ENCODE results near the gene PLPP1.
A peak's percentile ranks its signal among the peaks of the same experiment; 100 is the strongest.

The PLPP1 gene

DNA sequence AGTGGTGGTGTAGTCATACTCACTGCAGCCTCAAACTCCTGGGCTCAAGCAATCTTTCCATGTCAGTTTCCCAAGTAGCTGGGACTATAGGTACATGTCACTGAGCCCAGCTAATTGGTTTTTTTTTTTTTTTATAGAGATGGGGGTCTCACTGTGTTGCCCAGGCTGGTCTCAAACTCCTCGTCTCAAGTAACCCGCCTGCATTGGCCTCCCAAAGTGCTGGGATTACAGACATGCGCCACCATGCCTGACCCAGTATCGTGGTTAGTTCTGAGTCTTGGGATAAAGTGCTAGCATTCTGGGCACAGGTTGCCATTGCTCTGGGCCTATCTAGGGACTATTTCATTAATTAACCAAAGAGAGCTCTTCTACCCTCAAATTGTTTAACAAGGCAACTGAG is 108.3 kb downstream of the PLPP1 start:
- intact Hi-C loops (cut with DNase I): no loop called here
- no peak for DNase-seq

DNA sequence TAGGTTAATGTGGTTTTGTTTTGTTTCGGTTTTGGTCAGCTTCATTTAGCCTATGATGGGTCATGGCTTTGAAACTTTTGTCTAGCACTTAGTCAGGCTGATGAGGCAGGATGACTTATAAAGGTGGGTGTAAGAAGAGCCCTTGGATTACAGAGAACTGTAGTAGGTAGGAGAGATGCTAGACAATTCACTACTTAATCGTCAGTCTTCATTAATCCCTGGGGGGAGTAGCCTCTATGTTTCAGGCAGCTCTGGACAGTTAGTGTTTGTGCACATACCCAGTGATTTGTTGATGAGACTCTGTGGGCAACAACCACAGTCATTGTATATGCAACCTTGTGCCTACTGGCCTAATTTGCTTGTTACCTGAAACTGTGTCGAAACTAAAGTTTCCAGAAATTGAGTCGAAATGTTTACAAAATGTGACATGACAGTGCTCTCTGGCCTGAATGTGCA is 113.7 kb downstream of the PLPP1 start:
- intact Hi-C loops (cut with DNase I): no loop called here
- DNase-seq: no peak

DNA sequence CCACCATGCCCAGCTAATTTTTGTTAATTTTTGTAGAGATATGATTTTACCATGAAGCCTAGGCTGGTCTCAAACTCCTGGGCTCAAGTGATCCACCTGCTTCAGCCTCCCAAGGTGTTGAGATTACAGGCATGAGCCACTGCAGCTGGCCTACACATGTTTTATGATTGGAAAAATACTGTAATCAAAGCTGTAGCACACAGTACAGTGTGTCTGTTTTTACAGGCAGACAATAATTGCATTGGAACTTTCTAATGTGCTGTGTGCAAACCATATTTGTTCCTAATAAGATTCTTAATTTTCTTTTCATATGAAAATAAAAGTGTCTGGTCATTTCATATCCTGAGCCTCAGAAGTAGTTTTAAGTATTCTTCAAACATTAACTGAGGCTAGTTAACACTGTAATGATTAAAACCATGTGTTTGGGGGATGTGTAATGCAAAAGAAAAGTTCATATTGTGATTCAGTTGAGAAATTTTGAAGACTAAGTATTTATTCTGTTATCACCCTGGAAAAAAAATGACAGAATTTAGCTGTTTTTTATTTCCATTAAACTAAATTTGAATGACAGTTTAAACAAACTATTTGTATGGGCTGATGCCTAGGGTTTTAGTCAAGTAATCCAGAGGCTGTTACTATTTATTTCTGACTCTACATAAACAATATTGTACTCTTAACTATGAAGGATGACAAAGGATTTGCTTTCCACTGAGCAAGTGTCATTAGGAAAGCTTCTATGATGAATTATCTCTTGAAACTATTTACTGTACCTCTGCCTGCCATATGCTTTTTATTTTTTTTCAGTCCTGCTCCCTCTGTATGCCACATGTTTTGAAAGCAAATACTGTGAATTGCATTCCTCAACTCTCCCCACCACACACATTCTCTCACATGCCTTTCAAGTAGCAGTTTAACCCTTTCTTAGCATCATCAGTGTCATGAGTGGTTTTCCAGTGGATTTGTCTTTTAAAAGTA is 115.5 kb downstream of the PLPP1 start:
- intact Hi-C loops (cut with DNase I): no loop called here
- DNase-seq: no peak

DNA sequence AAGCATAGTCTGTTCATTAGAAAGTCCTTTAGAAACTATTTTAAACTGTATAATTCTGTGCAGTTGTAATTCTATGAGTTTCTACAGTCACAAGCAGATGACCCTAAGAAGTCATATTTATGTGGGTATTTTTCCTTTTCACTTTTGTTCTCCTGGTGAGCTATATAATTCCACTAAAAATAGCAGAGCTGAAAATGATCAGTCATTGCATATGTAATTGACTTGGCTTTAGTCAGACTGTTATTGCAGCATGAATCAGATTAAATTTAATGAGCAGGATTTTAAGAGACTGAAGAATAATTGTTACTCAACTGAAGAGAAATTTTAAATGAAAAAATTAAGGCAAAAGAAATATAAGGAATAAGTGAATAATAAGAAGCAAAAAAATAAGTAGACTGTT is 118.5 kb downstream of the PLPP1 start:
- DNase-seq: no peak

DNA sequence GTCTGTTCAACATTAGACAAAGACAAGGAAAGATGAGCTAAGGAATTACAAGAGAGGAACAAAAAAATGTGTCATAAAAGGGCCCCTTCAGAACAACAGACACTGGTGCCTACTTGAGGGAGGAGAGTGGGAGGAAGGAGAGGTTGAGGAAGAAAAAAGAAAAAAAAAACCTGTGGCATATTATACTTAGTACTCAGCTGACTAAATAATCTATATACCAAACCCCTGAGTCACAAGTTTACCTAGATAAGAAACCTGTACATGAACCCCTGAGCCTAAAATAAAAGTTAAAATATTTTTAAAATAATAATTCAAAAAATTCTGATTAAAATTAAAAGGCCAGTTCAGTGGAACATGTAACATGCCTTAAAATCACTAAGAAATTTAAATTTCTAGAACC is 119.7 kb downstream of the PLPP1 start:
- intact Hi-C loops (cut with DNase I): no loop called here
- no peak for DNase-seq

More for the DNA sequence above, 118.5 kb downstream of the PLPP1 start:
- intact Hi-C loops (cut with DNase I): no loop called here

DNA sequence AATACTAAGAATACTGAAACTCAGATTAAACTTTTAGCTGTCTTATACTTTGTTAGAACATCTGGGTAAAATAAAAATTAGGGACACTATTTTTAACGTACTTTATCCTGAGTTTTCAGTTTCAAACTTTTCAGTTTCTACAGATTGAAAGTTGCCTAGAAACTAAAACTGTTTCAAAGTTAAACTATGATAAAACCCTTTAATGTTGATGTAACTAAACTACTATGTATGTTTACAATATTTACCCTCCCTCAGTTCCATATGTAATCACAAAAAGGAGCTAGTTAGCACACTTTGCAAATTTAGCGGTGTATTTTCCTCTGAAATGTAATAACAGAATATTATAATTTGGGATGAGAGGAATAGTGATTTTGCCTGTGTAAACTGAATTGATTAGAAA is 121.1 kb downstream of the PLPP1 start:
- DNase-seq: no peak
- intact Hi-C loops (cut with DNase I): no loop called here

DNA sequence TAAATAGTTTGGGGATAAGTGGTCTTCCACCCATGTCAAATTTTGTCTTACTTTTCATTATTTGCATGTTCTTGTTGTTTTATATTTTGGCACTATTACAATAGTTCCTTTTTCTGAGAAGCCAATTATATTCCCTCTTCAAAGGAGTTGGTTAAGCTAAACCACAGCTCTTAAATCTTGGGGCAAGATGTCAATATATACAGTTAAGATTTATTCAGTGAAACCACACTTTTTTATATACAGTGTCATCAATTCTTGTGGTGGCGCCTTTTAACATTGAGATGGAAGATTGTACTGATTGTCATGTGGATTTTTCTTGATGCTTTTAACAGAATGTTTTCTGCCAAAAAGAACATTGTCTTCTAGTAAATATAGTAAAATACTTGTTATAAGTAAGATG is 122.9 kb downstream of the PLPP1 start:
- no peak for DNase-seq
- intact Hi-C loops (cut with DNase I): no loop called here

DNA sequence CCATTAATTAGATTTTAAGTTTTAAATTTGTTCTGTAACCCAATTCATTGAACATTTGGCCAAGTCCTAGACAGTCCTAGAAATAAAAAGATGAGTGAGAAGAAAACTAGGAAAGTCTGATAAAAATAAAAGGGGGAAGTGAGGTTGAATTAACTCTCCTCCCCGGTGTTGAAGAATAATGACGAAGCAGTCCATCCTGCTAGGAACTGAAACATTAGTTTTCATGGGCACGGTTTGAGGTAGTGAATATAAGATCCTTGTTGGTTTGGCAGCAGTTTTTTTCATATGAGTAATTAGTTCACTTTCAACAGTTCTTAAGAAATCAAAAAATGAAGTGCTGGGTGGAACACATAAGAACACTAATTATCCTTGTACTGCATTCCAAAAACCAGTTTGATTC is 123.9 kb downstream of the PLPP1 start:
- DNase-seq: no peak
- intact Hi-C loops (cut with DNase I): no loop called here

DNA sequence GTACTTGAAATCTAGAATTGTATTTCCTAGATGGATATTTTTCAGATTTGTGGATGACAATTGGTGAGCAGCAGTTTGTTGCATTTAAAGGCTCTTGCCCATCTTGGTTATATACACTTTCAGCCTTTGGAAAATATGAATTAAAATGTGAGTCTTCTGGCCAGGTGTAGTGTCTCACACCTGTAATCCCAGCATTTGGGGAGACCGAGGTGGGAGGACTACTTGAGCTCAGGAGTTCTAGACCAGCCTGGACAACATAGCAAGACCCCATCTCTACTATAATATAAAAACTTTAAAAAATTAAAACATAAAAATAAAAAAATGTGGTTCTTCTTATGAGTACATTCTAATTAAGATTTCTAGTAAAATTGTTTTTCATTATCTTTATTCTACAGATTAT is 125.0 kb downstream of the PLPP1 start:
- intact Hi-C loops (cut with DNase I): loop anchor here (10.0 kb wide), 2 partner anchors 65 to 275 kb away; no protein-coding TSS in a partner anchor
- DNase-seq: no peak

DNA sequence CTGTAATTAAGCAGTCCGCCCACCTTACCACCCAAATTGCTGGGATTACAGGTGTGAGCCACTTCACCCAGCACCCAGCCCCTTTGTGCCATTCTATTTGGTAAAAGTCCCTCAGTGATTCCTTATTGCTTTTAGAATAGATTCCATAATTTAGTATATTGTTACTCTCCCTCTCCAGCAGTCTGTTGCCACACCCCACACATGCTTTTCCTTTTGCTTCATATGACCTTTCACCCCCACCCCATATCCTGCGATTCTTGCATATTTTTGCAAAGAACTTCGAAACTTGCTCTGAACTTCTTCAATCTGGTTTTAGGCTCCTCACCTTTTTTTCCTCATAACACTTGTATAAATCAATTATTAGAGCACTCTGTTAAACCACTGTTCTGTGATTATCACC is 126.8 kb downstream of the PLPP1 start:
- DNase-seq: no peak
- intact Hi-C loops (cut with DNase I): loop anchor here (10.0 kb wide), 2 partner anchors 63 to 277 kb away; no protein-coding TSS in a partner anchor

DNA sequence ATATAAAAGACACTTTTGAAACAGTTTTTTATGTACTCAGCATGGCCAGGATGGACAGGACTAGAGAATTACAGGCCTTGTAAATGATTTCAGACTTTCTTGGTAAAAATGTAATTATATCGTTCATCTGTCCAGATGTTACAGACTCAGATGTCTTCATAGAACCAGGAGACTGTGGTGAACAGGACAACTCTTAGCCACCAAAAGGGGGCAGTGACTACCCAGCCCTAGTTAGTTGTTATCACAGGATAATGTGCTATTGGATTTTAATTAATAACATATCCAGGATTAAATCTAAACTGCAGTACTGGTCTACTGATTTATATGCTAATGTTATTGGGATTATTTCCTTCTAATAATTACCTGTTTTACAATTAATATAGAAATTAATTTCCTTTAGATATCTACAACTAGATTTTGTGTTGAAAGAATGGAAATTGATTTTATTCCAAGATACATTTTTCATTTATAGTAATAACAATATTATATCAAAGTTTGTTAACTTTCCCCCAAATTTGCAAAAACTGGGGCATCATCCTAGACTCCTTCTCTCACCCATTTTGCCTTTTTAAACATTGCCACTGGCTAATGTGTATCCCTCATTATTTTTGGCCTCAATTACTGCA is 127.6 kb downstream of the PLPP1 start:
- intact Hi-C loops (cut with DNase I): loop anchor here (10.0 kb wide), 2 partner anchors 62 to 278 kb away; no protein-coding TSS in a partner anchor
- peak in 32 of 42 donors; percentile 21 to 84 (median 53) for DNase-seq

DNA sequence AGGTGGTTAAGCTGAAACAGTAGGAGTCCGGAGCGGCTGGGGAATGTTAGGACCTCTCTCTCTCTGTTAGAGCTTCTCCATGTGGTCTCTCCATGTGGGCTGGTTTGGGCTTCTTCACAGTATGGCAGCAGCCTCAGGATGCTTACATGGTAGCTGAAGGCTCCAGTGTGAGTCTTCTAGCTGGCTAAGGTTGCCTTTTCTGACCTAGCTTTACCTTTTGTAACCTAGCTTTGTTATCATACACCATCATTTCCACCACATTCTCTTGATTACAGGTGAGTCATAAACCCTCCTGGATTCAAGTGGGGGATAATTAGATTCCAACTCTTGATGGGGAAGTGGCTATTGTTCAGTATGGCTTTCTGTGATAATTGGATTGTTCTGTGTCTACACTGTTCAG is 128.5 kb downstream of the PLPP1 start:
- intact Hi-C loops (cut with DNase I): loop anchor here (10.0 kb wide), 2 partner anchors 61 to 279 kb away; no protein-coding TSS in a partner anchor
- DNase-seq: no peak

DNA sequence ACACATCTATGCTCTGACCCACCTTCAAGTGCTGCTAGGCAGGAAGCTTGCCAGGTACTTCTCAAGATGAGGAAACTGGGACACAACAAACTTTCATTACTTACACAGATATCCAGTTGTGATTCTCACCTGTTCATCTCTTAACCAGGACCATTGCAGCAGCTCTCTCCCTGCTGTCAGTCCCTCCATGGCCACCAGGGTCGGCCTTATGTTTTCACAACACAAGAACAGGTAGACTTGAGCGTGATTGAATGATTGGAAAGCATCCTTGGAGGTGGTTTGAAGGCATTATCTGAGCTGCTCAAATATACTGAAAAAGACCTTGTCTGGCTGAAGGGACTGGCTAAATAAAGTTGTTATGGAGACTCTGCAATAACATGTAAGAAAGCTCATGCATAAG is 132.6 kb downstream of the PLPP1 start:
- no peak for DNase-seq
- intact Hi-C loops (cut with DNase I): loop anchor here (10.0 kb wide), 2 partner anchors 57 to 283 kb away; no protein-coding TSS in a partner anchor

DNA sequence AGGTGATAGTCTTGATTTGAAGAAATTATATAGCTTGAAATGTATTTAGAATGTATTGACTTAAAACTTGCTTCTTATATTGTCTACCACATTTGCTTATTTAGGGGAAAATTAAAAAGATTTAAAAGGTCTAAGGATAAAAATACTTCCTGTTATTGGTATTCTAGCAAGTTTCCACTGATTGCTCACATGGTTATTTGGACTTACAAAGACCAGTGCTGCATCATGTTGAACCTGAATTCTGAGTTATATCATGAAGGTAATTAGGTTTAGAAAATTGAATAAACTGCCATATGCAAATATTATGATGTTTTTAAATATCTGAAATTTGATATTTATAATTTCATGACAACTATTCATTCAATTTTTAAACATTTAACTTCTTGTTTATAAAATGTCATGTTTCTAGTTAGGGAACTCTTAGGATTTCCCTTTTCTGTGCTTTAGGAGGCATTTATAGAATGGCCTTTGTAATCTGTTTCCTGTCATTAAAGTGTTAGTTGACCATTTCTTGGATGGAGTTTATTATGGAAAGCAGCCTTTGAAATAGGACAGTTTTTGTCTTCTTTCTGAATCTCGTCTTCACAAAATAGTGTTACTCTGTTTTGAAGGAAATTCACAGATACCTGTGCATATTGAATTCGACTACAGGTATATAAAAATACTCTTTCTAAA is 141.1 kb downstream of the PLPP1 start:
- intact Hi-C loops (cut with DNase I): no loop called here
- no peak for DNase-seq

DNA sequence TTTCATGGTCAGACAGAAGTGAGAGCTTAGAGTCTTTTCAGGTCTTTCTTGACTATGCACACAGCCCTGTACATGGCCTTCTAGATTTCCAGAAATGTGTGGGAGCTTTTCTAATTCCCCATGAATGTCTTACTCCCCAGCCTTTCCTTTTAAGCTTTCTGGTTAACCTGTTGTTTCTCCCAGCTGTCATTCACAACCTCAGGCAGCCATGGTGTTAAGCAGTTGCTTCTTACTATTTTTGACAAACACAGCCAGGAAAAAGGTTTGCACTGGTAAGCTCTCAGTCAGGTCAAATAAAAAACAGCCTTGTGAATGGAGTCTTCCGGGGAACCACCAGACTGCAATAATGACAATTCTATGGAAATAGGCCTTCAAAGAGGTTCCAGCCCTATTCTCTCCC is 142.1 kb downstream of the PLPP1 start:
- intact Hi-C loops (cut with DNase I): no loop called here

DNA sequence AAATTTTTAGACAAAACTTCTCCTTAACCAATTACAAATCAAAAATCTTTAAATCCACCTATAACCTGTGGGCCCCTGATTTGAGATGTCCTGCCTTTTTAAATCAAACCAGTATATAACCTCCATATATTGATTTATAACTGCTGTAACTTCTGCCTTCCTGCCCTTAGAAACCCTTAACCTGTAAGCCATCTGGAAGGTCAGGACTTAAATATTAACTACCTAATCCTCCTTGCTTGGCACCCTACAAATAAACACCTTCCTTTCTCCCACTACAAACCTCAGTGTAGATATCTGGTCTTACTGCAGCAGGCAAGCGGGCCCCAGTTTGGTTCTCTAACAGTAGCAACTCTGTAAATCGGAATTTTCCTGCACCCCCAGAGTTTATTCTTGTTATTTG is 143.1 kb downstream of the PLPP1 start:
- intact Hi-C loops (cut with DNase I): no loop called here
- no peak for DNase-seq

More for the DNA sequence above, 142.1 kb downstream of the PLPP1 start:
- no peak for DNase-seq

DNA sequence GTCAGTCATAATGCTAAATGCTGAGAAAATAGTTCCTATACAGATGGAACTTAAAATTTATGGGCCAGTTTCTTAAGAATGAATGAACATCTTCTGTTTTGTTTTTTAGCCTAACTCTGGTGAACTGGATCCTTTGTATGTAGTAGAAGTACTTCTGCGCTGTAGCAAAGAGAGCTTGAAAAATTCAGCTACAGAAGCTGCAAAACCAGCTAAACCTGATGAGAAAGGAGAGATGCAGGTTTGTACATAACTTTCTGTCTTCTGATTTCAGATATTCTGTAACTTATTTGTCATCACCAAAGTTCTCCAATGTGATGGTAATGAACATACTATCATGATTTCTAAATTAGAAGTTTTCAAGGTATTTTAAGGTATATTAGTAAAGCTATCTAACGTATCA is 146.9 kb downstream of the PLPP1 start:
- intact Hi-C loops (cut with DNase I): no loop called here
- no peak for DNase-seq

DNA sequence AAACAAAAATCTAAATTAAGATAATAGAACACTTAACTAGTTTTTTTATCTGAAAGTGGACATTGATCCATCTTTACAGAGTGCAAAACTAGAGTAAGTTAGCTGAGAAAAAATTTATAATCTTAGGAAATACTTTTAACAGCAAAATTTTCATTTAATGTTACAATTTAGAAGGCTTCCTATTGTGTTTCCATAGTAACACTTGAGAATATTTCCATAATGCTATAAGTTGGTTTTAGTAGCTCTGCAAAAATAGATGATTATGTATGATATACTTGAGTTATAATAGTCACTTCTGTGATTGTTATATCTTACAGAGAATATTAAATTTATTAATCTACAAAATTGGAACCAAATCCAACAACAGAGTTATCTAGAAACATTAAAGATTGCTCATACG is 148.4 kb downstream of the PLPP1 start:
- intact Hi-C loops (cut with DNase I): no loop called here
- no peak for DNase-seq

DNA sequence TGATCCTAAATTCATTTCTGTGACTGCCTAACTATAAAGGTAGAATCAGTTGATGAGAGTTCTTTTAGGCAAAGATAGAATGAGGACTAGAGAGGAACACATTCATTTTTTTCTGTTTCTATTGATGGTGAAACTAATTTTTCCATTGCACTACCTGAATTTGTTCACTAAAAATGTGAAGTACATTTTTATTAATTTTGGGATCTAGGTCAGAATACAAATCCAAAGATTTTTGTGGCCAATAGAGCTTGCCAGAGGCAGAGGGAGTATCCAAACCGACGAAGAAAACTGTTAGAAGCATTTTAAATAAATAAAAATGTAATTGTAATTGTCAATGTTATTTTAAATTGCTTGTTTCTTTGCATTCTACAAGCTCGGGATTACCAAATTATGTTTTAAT is 148.9 kb downstream of the PLPP1 start:
- DNase-seq: no peak
- intact Hi-C loops (cut with DNase I): no loop called here

DNA sequence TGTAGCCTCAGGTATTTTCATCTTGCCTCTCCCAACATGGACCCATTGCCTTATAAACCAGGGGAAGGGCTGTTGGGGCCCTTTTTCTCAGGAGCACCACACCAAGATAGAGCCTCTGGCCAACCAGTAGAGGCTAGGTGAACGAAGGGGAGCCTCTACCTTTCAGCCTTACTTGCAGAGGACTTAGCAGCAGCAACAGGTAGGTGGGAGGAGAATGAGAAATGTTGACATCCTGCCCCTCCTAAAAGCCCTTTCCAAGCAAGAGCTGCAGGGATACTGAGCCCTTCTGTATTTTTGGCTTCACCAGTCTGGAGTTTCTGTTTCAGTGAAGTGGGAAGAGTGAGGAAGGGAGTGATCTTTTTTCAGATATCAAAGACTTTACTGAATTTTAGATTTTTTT is 149.5 kb downstream of the PLPP1 start:
- intact Hi-C loops (cut with DNase I): no loop called here
- DNase-seq: no peak
